ENCODE data around the gene FAXC.

DNA sequence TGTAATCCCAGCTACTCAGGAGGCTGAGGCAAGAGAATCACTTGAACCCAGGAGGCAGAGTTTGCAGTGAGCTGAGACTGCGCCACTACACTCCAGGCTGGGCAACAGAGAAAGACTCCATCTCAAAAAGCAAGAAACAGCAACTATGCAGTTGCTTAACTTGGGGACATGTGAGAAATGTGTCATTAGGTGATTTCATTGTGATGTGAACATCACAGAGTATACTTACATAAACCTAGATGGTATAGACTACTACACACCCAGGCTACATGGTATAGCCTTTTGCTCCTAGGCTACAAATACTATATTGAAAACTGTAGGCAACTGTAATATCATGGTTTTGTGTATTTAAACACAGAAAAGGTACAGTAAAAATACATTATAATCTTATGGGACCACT lies 47.8 kb upstream of the FAXC start:
- TF ChIP-seq, protein P1, sequence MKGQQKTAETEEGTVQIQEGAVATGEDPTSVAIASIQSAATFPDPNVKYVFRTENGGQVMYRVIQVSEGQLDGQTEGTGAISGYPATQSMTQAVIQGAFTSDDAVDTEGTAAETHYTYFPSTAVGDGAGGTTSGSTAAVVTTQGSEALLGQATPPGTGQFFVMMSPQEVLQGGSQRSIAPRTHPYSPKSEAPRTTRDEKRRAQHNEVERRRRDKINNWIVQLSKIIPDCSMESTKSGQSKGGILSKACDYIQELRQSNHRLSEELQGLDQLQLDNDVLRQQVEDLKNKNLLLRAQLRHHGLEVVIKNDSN (IDR thresholded peaks at IDR 0.05): no peak
- TF ChIP-seq REST (IDR thresholded peaks at IDR 0.05; ENCODE audit: low read depth) (no peak), ZBTB7A (IDR thresholded peaks at IDR 0.05; ENCODE audit: low read depth) (no peak), TCF12 (IDR thresholded peaks at IDR 0.05; ENCODE audit: low read depth) (no peak), YY1 (IDR thresholded peaks at IDR 0.05; ENCODE audit: low read depth) (no peak), EP300 (IDR thresholded peaks at IDR 0.05; ENCODE audit: borderline replicate concordance) (no peak), RAD21 (IDR thresholded peaks at IDR 0.05; ENCODE audit: low read depth) (no peak), TEAD4 (IDR thresholded peaks at IDR 0.05) (no peak), EGR1 (IDR thresholded peaks at IDR 0.05) (no peak), CREB1 (IDR thresholded peaks at IDR 0.05; ENCODE audit: low read depth) (no peak), TAF1 (IDR thresholded peaks at IDR 0.05; ENCODE audit: low read depth) (no peak), NFIC (IDR thresholded peaks at IDR 0.05) (no peak)
- TF ChIP-seq, protein P2, sequence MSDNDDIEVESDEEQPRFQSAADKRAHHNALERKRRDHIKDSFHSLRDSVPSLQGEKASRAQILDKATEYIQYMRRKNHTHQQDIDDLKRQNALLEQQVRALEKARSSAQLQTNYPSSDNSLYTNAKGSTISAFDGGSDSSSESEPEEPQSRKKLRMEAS (IDR thresholded peaks at IDR 0.05): no peak

Data from Ishikawa (cell line).